HG02642 (cell line): ENCODE data around the gene EPHX1.
A peak's percentile ranks its signal among the peaks of the same experiment; 100 is the strongest.
"Not testable (repeated sequence)": the region's sequence is repeated elsewhere in the genome, so short reads cannot be mapped to it uniquely, and the experiment has no call there.

Source experiments
- ATAC-seq: cut with Tn5 transposase; IDR thresholded peaks from one replicate; pipeline ENCODE4 v1.9.1; 2021; ENCODE audit warnings: mild to moderate bottlenecking; ENCODE audit not compliant: unreplicated experiment, poor library complexity

The EPHX1 gene

DNA sequence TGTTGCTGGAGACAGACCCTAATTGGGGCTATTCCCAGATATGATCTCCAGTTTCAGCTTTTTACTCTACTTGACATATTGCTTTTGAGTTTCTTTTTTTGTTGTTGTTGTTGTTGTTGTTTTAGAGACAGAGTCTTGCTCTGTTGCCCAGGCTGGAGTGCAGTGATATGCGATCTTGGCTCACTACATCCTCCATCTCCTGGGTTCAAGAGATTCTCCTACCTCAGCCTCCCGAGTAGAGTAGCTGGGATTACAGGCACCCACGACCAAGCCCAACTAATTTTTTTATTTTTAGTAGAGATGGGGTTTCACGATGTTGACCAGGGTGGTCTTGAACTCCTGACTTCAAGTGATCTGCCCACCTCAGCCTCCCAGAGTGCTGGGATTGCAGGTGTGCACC lies 33.6 kb upstream of the EPHX1 start:
- ATAC-seq, result no peak

DNA sequence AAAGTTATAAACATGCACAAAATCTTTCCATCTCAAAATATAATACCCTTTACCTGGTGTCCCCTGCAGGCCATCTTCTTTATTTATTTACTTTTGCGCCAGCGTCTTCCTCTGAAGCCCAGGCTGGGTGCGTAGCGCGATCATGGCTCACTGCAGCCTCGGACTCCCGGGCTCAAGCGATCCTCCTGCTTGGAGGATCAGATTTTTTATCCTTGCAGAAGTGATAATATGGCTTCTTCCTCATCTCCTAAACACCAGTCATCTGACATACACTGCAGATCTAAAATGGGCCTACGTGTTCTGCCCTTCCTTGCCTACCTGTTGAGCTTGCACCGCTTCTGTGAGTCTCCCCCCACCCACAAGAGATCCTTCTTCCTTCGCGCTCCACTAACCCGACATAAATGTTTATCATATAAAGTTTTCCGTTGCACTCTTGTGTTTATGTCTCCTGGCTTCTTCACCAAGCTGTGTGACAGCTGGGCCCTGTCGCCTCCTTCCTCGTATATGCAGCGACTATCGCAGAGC lies 32.8 kb upstream of the EPHX1 start:
- no peak for ATAC-seq

DNA sequence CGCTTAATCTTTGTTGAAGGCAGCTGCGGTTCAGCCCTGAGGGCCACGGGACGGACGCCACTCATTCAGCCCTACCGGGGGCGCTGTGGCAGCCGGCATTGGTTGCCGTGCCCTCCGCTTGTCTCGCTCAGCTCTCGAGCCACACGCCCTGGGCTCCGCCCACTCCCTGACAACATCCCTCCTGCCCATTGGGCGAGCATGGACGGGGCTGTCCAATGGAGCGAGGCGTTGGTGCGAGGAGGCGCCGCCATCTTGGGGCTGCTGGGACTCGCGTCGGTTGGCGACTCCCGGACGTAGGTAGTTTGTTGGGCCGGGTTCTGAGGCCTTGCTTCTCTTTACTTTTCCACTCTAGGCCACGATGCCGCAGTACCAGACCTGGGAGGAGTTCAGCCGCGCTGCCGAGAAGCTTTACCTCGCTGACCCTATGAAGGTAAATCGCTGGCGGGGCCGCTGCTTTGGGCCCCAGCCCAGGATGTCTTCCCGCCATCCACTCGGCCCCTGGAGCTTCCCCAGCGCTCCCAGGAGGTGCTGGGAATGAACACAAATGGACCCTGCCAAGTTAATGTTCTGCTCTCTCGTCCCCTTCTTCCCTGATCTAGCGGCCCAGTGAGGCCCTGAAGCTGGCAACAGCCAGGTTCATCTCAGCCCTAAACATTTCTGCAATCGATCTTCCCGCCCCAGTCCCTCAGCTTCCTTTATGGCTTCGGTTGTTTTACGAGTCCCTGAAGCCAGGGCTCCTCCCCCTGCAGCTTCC lies 32.2 kb upstream of the EPHX1 start, which contains the start of gene SRP9:
Gene SRP9 (plus strand): TSS at position 244 of the 754 bp plus-strand sequence. CDS start 115 bp downstream, at position 359.
- ATAC-seq, result peak; percentile 99

DNA sequence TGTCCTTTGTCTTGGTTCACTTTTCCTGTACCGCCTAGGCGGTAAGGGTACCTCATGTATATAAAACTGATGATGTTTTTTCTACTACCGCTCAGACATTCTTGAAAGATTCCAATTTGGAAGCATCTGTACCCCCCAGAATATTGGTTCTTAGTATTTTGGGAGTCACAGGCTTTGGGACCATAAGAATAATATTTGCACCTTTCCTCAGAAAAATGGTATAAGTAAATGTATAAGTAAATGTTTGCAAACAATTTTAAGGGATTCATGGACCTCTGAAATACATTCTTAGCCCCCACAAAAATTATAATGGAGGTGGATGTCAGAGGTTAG lies 31.6 kb upstream of the EPHX1 start:
- no peak for ATAC-seq

DNA sequence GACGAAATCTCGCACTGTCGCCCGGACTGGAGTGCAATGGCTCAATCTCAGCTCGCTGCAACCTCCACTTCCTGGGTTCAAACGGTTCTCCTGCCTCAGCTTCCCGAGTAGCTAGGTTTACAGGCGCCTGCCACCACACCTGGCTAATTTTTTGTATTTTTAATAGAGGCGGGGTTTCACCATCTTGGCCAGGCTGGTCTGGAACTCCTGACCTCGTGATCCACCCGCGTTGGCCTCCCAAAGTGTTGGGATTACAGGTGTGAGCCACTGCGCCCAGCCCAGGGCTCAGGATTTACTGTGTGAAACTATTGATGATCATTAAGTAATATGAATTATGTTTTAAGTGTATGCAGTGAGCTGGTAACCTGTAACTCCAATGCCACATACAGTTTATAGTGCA lies 30.8 kb upstream of the EPHX1 start:
- not testable (repeated sequence) for ATAC-seq

DNA sequence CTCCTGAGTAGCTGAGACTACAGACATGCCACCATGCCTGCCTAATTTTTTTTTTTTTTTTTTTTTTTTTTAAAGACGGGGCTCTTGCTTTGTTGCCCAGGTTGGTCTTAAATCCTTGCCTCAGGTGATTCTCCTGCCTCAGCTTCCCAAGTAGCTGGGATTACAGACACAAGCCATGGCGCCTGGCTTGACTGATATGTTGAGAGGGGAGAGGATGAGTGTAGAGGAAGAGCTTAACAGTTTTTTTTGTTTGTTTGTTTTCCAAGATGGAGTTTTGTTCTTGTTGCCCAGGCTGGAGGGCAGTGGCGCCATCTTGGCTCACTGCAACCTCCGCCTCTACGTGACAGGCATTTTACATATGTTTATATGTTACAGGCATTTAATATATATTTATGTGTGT lies 29.8 kb upstream of the EPHX1 start:
- ATAC-seq, result no peak

DNA sequence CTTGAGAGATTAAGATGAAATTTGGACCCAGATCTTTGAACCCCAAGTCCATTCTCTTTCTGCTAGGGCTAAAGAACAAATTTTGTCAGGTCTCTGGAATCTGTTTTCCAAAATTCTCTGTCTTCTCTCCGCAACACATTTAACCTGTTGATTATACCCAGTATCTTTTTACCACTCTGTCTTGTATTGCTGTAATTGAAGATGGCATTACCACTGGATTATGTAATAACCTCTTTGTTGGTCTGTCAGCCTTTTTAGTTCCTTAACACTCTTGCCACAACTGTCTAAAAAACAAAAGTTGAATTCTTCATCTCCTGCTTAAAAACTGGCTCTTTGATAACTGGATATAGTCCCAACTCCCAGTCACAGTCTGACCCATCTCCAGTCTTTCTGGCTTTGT lies 29.3 kb upstream of the EPHX1 start:
- ATAC-seq, result no peak

DNA sequence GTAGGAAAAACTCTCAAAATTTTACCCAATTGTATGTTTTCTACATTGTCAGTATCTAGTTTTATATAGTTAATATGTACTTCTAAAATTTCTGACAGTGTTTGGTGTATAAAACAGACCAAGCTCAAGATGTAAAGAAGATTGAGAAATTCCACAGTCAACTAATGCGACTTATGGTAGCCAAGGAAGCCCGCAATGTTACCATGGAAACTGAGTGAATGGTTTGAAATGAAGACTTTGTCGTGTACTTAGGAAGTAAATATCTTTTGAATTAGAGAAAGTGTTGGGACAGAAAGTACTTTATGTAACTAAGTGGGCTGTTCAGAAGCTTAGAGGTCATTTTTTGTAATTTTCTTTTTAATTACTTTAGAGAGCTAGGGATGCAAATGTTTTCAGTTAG lies 20.8 kb upstream of the EPHX1 start:
- ATAC-seq, result not testable (repeated sequence)

DNA sequence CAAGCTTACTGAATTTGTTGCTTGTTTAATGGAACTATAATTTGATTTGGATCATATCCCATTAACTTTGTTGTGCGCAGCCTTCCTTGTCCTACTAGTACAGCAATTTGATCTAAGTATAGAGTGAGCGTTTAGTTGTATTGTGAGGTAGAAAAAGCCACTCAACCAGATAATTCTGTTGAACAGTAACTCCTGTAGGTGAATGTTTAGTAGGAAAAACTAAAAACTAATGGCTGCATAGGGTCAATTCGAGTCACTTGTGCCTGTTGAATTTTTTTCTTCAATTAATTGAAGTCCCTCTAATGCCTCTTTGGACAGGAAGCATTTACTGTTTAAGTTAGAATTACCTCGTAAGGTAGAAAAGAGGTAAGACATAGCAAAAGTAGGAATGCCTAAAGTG lies 15.0 kb upstream of the EPHX1 start:
- ATAC-seq, result no peak

DNA sequence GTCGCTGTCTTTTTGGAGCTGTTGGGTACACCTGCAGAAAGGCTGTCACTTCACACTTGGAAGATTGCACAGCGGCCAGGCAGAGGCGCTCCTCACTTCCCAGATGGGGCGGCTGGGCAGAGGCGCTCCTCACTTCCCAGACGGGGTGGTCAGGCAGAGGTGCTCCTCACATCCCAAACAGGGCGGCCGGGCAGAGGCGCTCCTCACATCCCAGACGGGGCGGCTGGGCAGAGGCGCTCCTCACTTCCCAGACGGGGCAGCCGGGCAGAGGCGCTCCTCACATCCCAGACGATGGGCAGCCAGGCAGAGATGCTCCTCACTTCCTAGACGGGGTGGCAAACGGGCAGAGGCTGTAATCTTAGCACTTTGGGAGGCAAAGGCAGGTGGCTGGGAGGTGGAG lies 13.8 kb upstream of the EPHX1 start:
- ATAC-seq, result not testable (repeated sequence)

DNA sequence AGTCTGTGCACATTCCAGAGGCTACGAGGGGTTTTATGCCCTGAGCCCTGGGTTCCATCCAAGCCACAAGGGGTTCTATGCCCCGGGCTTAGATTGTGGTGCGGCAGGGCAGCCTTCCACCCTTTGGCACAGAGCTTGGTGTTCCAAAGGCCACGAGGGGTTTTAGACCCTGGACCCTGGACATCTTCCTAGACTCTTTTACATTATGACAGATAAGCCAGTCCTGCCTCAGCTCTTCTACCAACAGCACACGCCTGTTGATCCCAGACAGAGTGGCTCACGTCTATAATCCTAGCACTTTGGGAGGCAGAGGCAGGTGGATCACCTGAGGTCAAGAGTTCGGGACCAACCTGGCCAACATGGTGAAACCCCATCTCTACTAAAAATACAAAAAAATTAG lies 8.8 kb upstream of the EPHX1 start:
- not testable (repeated sequence) for ATAC-seq

DNA sequence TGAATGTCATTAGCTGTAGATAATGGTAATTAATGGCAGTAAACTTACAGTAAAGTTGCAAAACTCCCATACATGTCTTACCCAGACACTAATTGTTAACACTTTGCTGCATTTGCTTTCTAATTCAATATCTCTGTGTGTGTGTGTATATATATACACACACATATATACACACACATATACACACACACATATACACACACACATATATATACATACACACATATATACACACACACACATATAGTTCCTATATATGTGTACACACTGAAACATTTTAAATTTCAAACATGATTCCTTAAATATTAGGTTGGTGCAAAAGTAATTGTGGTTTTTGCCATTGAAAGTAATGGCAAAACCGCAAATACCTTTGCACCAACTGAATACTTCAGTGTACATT lies 3.7 kb upstream of the EPHX1 start:
- ATAC-seq, result no peak

DNA sequence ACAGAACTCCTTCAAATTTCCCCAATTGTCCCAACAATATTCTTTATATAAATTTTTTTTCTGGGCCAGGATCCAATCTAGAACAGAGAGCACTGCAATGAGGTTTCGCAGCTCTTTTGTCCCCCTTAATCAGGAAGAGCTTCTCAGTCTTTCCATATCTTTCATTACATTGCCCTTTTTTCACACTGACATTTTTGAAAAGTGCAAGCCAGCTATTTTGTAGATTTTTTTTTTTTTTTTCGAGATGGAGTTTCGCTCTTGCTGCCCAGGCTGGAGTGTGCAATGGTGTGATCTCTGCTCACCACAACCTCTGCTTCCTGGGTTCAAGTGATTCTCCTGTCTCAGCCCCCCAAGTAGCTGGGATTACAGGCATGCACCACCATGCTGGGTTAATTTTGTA lies 3.2 kb upstream of the EPHX1 start:
- ATAC-seq, result not testable (repeated sequence)

DNA sequence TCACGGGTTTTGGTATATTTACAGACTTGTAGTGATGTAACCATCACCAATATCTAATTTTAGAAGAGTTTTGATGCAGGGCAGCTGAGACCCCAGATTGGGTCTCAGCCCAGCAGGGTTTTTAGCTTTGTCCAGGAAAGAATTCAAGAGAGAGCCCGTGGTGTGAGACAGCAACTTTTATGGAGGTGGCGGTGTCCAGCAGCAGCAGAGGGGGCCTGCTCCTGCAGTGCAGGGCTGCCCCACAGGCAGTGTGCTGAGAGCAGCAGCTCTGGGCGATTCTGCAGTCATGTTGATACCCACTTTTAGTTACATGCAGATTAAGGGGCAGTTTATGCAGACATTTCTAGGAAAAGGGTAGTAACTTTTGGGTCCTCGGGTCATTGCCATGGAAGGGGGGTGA lies 1.8 kb upstream of the EPHX1 start:
- no peak for ATAC-seq

DNA sequence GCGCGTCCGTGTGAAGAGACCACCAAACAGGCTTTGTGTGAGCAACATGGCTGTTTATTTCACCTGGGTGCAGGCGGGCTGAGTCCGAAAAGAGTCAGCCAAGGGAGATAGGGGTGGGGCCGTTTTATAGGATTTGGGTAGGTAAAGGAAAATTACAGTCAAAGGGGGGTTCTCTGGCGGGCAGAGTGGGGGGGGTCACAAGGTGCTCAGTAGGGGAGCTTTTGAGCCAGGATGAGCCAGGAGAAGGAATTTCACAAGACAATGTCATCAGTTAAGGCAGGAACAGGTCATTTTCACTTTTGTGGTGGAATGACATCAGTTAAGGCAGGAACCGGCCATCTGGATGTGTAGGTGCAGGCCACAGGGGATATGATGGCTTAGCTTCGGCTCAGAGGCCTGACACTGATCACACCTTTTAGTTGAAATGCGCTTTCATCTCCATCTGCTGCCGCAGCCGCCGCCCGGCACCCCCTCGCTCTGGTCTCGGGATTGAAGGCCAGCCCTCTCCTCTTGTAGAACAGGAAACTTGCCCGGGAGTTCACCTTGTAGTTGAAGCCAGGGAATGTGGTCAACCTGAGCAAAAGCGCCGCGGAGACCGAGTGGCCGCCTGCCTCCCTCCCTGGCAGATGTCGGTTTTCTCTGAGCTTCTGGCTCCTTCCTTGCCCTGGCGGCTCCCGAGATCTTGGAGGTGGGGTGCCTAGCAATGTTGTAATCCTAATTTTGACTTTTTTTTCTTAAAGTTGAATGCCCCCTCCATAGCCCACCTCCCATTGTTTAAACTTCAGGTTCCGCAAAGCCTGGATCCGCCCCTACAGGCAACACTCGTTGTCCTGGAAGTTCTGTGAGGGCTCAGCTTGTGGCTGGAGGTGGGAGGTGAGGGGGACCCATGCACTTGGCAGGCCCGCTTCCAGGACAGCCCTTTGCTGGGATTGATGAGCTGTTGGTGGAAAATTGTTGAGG lies 935 bp downstream of the EPHX1 start:
- not testable (repeated sequence) for ATAC-seq

DNA sequence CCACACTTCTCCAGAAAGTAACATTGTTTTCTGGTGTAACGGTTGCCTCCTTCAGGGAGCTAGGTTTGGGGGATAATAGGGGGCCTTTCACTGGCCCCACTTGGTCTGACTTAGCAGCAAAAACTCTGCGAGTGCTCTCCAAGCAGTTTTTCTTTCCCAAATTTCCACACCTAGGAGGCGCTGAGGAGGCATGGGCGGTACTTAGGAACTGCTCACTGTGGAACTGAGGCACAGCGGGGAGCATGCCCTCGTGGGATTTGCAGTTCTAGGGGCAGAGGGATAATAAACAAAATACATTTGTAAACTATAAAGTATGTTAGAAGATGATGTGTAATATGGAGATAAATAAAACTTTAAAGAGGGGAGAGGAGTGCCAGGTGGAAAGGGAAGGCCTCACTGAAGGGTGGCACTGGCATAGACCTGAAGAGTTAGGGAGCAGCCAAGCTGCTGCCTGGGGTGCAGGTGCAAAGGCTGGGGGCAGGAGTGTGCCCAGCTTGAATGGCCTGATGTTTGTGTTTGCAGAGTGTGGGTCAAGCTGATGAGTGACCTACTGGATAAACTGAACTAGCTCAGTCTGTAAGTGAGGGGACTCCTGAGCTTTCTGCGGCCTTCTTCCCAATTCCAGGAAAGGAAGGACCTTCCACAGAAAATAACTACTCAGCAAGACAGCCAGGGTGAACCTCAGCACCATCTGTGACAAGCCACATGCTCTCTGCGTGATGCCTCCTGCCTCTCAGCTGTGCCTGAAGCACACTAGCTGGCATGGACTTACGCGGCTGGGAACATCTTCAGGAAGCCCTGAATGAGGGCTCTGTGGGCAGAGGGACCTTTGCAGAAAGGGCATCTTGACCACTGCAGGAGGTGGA lies 1.9 kb downstream of the EPHX1 start:
- no peak for ATAC-seq

DNA sequence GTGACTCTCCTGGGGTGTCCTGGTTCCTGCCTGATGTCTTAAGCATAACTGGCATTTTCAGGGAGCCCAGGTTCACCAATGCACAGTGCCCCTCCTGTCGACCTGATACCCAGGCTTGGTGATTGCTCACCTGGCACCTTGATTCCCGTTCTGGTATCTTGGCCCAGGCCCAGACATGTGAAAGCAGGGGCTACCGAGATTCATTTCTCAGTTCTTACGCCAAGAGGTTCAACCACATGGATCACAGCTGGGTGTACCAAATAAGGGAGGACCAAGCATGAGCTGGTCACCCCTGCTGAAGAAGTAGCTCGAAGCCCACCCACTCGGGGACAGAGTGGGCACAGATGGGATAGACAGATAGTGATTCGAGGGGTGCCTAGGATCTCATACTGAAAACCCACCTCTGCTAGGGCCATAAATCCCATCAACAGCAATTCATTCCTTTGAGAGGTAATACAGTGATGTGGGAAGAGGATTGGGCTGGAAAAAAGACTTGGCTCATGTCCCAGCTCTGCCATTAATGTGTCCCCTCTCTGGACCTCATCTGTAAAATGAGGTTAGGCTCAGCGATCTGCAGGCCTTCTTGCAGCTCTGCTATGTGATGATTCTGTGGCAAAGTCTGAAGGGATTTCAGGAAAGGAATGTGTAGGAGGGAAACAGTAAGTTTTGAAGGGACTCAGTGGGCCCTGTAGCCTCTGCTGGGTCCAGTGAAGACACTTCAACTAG lies 2.7 kb downstream of the EPHX1 start:
- no peak for ATAC-seq

DNA sequence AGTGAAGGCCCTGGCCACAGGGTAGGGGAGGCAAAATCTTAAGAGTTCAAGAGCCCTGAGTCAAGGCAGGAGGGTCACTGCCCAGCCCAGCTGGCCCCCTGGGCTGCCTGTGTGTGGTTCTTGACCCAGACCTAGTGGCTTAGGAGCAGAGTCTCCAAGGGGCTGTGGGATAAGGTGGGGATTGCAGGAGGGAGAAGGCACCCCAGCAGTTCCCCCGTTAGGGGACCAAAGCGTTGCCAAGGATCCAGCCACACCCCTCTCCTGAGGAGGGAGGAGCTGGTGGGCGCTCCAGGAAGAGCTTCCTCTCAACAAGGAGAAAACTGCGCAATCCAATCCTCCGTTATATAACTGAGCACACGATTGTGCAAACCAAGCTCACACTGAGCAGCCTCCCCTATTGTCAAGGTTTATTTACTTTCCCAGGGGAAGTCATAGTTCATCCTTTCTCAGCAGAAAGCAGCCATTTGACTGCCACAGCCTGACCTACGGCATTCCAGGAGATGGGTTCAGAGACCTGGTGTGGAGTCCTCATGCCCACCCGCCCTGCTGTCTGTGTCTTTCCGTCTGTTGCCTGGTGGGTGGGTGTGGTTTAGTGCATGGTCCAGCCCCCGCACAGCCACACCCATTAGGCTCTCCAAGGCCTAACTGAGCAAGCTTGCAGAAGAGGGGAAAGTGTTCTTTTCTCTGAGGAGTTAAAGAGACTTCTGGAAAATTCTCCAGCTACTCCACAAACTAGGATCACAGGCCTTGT lies 3.5 kb downstream of the EPHX1 start:
- no peak for ATAC-seq

DNA sequence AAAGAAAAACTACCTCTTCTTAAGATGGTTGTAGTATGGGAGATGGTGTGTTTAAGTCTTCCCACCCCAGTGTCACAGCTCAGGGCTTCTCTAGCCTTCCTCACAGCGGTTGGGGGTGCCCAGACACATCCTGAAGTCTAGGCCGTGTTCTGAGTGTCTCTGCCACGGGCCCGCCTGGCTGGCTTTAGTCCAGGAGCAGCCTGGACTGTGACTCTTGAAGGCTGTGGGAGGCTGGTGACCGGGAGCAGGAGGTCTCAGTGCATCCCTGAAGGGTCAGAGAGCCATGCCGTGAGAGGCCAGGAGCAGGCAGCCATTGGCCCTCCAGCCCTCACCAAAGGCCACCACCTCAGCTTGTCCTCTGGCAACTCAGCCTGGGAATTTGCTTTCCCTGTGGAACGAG lies 4.5 kb downstream of the EPHX1 start:
- no peak for ATAC-seq
